Measurements from ENCODE around the gene NR2E1. TPM values are rescaled to one million over a fixed set of nuclear protein-coding genes. Genes with fewer than 3 reads are reported as not detected.

NR2E1 gene
- total and polyA plus RNA-seq, 10 of the 15 experiments (the other 5 are each of a cell fraction or from before 2014, with no cell fraction given) = not detected

- DNase-seq (ENCODE audit: low read depth, low spot score) = peak; percentile 45
- Histone ChIP-seq H2AFZ (ENCODE audit: control insufficient read depth, low read depth, low read length) (no peak overlapping the region; the same call in none of the 2 replicates), H3K4me3 (peak overlapping the region; percentile 12; the same call in 1 of the 2 replicates), H4K20me1 (ENCODE audit: control insufficient read depth, insufficient read depth) (no peaks in the 10 kb centered on the region), H3K27me3 (replicated peaks in 1 of 2; ENCODE audit: control insufficient read depth in 2 of 2, insufficient read depth in 2 of 2, low read length in 1 of 2) (no peaks in the 10 kb centered on the region), H3K4me2 (ENCODE audit: control insufficient read depth, insufficient read depth) (no peak overlapping the region), H3K9ac (ENCODE audit: control insufficient read depth, insufficient read depth, low read length) (no peak overlapping the region), H3K9me3 (replicated peaks; ENCODE audit: control insufficient read depth, insufficient read depth, low read length) (no peaks in the 10 kb centered on the region), H3K79me2 (ENCODE audit: control insufficient read depth, insufficient read depth, low read length) (no peaks in the 10 kb centered on the region), H3K27ac (ENCODE audit: control insufficient read depth, insufficient read depth) (no peak overlapping the region), H3K36me3 (ENCODE audit: control insufficient read depth in 2 of 2, insufficient read depth in 2 of 2, low read length in 1 of 2) (peaks cover 0 to 4% of the 10 kb centered on the region in 2 experiments; a peak in 1 of 4 replicates), H3K4me1 (ENCODE audit: control insufficient read depth, insufficient read depth, low read length) (peaks cover 4% of the 10 kb centered on the region; the same call in 1 of the 2 replicates)
- no peak for FAIRE-seq
- ChIA-PET RAD21 (ENCODE audit: unreplicated experiment) (interaction anchor here (0.6 to 0.7 kb wide), 2 partner anchors 17 to 51 kb away, joined by 3 read pairs; no protein-coding TSS in a partner anchor), CTCF (interaction anchor here (1.0 kb wide), 1 partner anchor 288 kb away, joined by 3 read pairs; no protein-coding TSS in a partner anchor), SMC1A (ENCODE audit: uncharacterized antibody, unreplicated experiment) (interaction anchor here (0.6 to 1.6 kb wide), 5 partner anchors 10 to 156 kb away, joined by 3 to 4 read pairs (median 3); no protein-coding TSS in a partner anchor), POLR2A (no interaction called here)
- intact Hi-C loops (cut with micrococcal nuclease; ENCODE audit: unreplicated experiment) = no loop called here
- 52% methylated on average over 14 of the region's 14 CpGs for WGBS (ENCODE audit: insufficient coverage, insufficient replicate concordance, low lambda C conversion rate, missing lambda C conversion rate)
- BruUV-seq (replicated peaks) = no TSS peak
- in situ Hi-C loops (cut with MboI) = no loop called here
- peak; percentile 93 for ATAC-seq
- TF ChIP-seq ZSCAN29 (IDR thresholded peaks at IDR 0.05) (peak; percentile 13; the same call in 1 of the 2 replicates), POU2F2 (IDR thresholded peaks at IDR 0.05; ENCODE audit: borderline replicate concordance, low read depth, low read length) (no peak), HDAC6 (IDR thresholded peaks at IDR 0.05; ENCODE audit: unreplicated experiment) (no peak), RELB (IDR thresholded peaks at IDR 0.05; ENCODE audit: low read depth) (peak; percentile 80), ZNF687 (IDR thresholded peaks at IDR 0.05) (0 out of 2 replicates have a peak, but pooled peaks have one; percentile 35), NR2F1 (conservative IDR thresholded peaks at IDR 0.05) (peak; percentile 88), IKZF2 (IDR thresholded peaks at IDR 0.05) (peak; percentile 29 to 47; a peak in 2 of 4 replicates), RELA (IDR thresholded peaks at IDR 0.05; ENCODE audit: borderline replicate concordance, partially characterized antibody) (peak; percentile 40), MEF2B (IDR thresholded peaks at IDR 0.05; ENCODE audit: partially characterized antibody, poor library complexity, severe bottlenecking) (peak; percentile 47), MTA2 (IDR thresholded peaks at IDR 0.05; ENCODE audit: low read depth) (peak; percentile 48), HSF1 (IDR thresholded peaks at IDR 0.05; ENCODE audit: low read depth, low read length) (no peak), NFYB (IDR thresholded peaks at IDR 0.05; ENCODE audit: insufficient read depth, low read depth, low read length) (no peak), RAD51 (IDR thresholded peaks at IDR 0.05) (no peak), USF2 (IDR thresholded peaks at IDR 0.05; ENCODE audit: borderline replicate concordance, low read depth, low read length) (no peak)
These were observed 37.6 kb downstream of the NR2E1 start for GRCh38 chr6:108203189-108204112.

Measured in GM12878 (cell line).